Measurements from ENCODE around the gene TXNL4A. TPM values are rescaled to one million over a fixed set of nuclear protein-coding genes. Genes with fewer than 3 reads are reported as not detected.
A peak's percentile ranks its signal among the peaks of the same experiment; 100 is the strongest.

Gene TXNL4A
- total and polyA plus RNA-seq, 2 donors (not counting 1 experiment from before 2014, with no cell fraction given), result 38.9 to 67.8 TPM

GRCh38 chr18:79961527-79962291 lies 26.7 kb downstream of the TXNL4A start:
- H3K4me2 ChIP-seq (replicated peaks; ENCODE audit: low read depth, low read length, poor library complexity, severe bottlenecking), result no peak overlapping the region
- H3K27me3 ChIP-seq (replicated peaks in 1 of 4; ENCODE audit: control extremely low read depth in 1 of 4, control insufficient read depth in 3 of 4, insufficient read depth in 4 of 4, low read length in 3 of 4), result peaks cover 0 to 6% (median 0%) of the 10 kb centered on the region in 4 experiments
- Mint-ChIP-seq H3K4me1 (peaks cover 36% of the 10 kb centered on the region), H3K4me3 (no peak overlapping the region), H3K9me3 (ENCODE audit: insufficient read depth) (no peaks in the 10 kb centered on the region), H3K27ac (no peak overlapping the region), H3K27me3 (no peaks in the 10 kb centered on the region)
- WGBS (ENCODE audit: insufficient coverage), result 84% methylated on average over 24 of the region's 29 CpGs
- no peak overlapping the region for H2AFZ ChIP-seq (ENCODE audit: insufficient read depth, low read depth, low read length, poor library complexity, severe bottlenecking)
- ATAC-seq (ENCODE audit: low read depth) (no peak), DNase-seq (no peak)
- intact Hi-C loops (cut with micrococcal nuclease), result loop anchor here (5.0 kb wide), 1 partner anchor 164 kb away; the partner anchor contains the start of gene KCNG2
- ChIA-PET CTCF (no interaction called here), POLR2A (no interaction called here)
- no peak overlapping the region for H3K27ac ChIP-seq (ENCODE audit: low read length in 2 of 2)
- H3K4me3 ChIP-seq (ENCODE audit: control extremely low read depth in 1 of 5, extremely low read depth in 1 of 5, insufficient read depth in 1 of 5, low read depth in 2 of 5, low read length in 4 of 5), result no peak overlapping the region
- peaks cover 10% of the 10 kb centered on the region for H4K20me1 ChIP-seq (ENCODE audit: control insufficient read depth, insufficient read depth, low read length, poor library complexity, severe bottlenecking)
- H3K9ac ChIP-seq (ENCODE audit: low read length), result no peak overlapping the region
- H3K4me1 ChIP-seq (ENCODE audit: control insufficient read depth in 2 of 2, insufficient read depth in 2 of 2, low read length in 2 of 2), result peaks cover 23 to 41% of the 10 kb centered on the region in 2 donors
- no peaks in the 10 kb centered on the region for H3K36me3 ChIP-seq (replicated peaks in 1 of 2; ENCODE audit: control extremely low read depth in 1 of 2, control insufficient read depth in 1 of 2, extremely low read depth in 1 of 2, insufficient read depth in 2 of 2, low read length in 1 of 2)
- H3K9me3 ChIP-seq (ENCODE audit: control extremely low read depth in 1 of 3, control insufficient read depth in 2 of 3, insufficient read depth in 1 of 3, low read length in 2 of 3), result peaks cover 0 to 14% (median 0%) of the 10 kb centered on the region in 3 donors
- no peaks in the 10 kb centered on the region for H3K79me2 ChIP-seq (ENCODE audit: control insufficient read depth, insufficient read depth, low read length)
- TF ChIP-seq EZH2 (IDR thresholded peaks at IDR 0.05; ENCODE audit: borderline replicate concordance, insufficient read depth, low read depth, low read length, poor library complexity, severe bottlenecking), result no peak
- no peak for TF ChIP-seq CTCF (IDR thresholded peaks at IDR 0.05)

- no peaks in the 10 kb centered on the region for H3K36me3 ChIP-seq (replicated peaks in 1 of 2; ENCODE audit: control extremely low read depth in 1 of 2, control insufficient read depth in 1 of 2, extremely low read depth in 1 of 2, insufficient read depth in 2 of 2, low read length in 1 of 2)
- Mint-ChIP-seq H3K9me3 (ENCODE audit: insufficient read depth) (no peaks in the 10 kb centered on the region), H3K4me1 (peaks cover 36% of the 10 kb centered on the region), H3K4me3 (peak overlapping the region; percentile 62), H3K27me3 (no peaks in the 10 kb centered on the region), H3K27ac (no peak overlapping the region)
- H3K4me3 ChIP-seq (ENCODE audit: control extremely low read depth in 1 of 5, extremely low read depth in 1 of 5, insufficient read depth in 1 of 5, low read depth in 2 of 5, low read length in 4 of 5), result no peak overlapping the region
- no peak overlapping the region for H3K27ac ChIP-seq (ENCODE audit: low read length in 2 of 2)
- no peak overlapping the region for H3K9ac ChIP-seq (ENCODE audit: low read length)
- ATAC-seq (ENCODE audit: low read depth) (no peak), DNase-seq (no peak)
- CTCF ChIA-PET, result no interaction called here
- peaks cover 23 to 41% of the 10 kb centered on the region in 2 donors for H3K4me1 ChIP-seq (ENCODE audit: control insufficient read depth in 2 of 2, insufficient read depth in 2 of 2, low read length in 2 of 2)
- H3K4me2 ChIP-seq (replicated peaks; ENCODE audit: low read depth, low read length, poor library complexity, severe bottlenecking), result no peak overlapping the region
- H3K27me3 ChIP-seq (replicated peaks in 1 of 4; ENCODE audit: control extremely low read depth in 1 of 4, control insufficient read depth in 3 of 4, insufficient read depth in 4 of 4, low read length in 3 of 4), result peaks cover 0 to 6% (median 0%) of the 10 kb centered on the region in 4 experiments
- H3K9me3 ChIP-seq (ENCODE audit: control extremely low read depth in 1 of 3, control insufficient read depth in 2 of 3, insufficient read depth in 1 of 3, low read length in 2 of 3), result peaks cover 0 to 14% (median 0%) of the 10 kb centered on the region in 3 donors
- no peaks in the 10 kb centered on the region for H3K79me2 ChIP-seq (ENCODE audit: control insufficient read depth, insufficient read depth, low read length)
- TF ChIP-seq EZH2 (IDR thresholded peaks at IDR 0.05; ENCODE audit: borderline replicate concordance, insufficient read depth, low read depth, low read length, poor library complexity, severe bottlenecking) (no peak), CTCF (IDR thresholded peaks at IDR 0.05) (no peak)
- intact Hi-C loops (cut with micrococcal nuclease), result loop anchor here (5.0 kb wide), 1 partner anchor 164 kb away; the partner anchor contains the start of gene KCNG2
- WGBS (ENCODE audit: insufficient coverage), result 92% methylated on average over 16 of the region's 16 CpGs
- POLR2A ChIA-PET, result no interaction called here
- H4K20me1 ChIP-seq (ENCODE audit: control insufficient read depth, insufficient read depth, low read length, poor library complexity, severe bottlenecking), result peaks cover 10% of the 10 kb centered on the region
- no peak overlapping the region for H2AFZ ChIP-seq (ENCODE audit: insufficient read depth, low read depth, low read length, poor library complexity, severe bottlenecking)
Measured at GRCh38 chr18:79960921-79961526, 27.3 kb downstream of the TXNL4A start.

Measured in B cell (primary cell).